GM12878 (cell line): ENCODE data around the gene DIP2C.

ENCODE experiments used
- BMI1 ChIP-seq: fragments of 450-650 bp; IDR thresholded peaks from 2 replicates; pipeline ENCODE4 v1.6.1; 2016; ENCODE audit warnings: mild to moderate bottlenecking, moderate library complexity, borderline replicate concordance
- CBFB ChIP-seq: IDR thresholded peaks from 2 replicates; pipeline ENCODE4 v1.6.1; 2016; ENCODE audit warnings: antibody characterized with exemption, low read depth
- EGR1 ChIP-seq, 2 experiments: IDR thresholded peaks; 1 replicate in 1 of 2; 2 replicates in 1 of 2; pipeline ENCODE4 v1.6.1; 2011 to 2012; ENCODE audit warnings: low read depth in 2 of 2, low read length in 2 of 2, borderline replicate concordance in 1 of 2, mild to moderate bottlenecking in 1 of 2, moderate library complexity in 1 of 2
- JUNB ChIP-seq: IDR thresholded peaks from 2 replicates; pipeline ENCODE4 v1.6.1; 2016; ENCODE audit warnings: antibody characterized with exemption, mild to moderate bottlenecking
- RAD21 ChIP-seq: IDR thresholded peaks from 2 replicates; pipeline ENCODE4 v1.6.1; 2011; ENCODE audit warnings: mild to moderate bottlenecking, low read depth, low read length, moderate library complexity; ENCODE audit not compliant: insufficient read depth
- RAD51 ChIP-seq: fragments of 450-650 bp; IDR thresholded peaks from 2 replicates; pipeline ENCODE4 v1.6.1; 2016; ENCODE audit warnings: moderate library complexity, mild to moderate bottlenecking, inconsistent platforms
- RFX5 ChIP-seq: IDR thresholded peaks from 2 replicates; pipeline ENCODE4 v1.6.1; 2011; ENCODE audit warnings: low read depth, low read length, improper control_type of control experiment
- SMARCA5 ChIP-seq: fragments of 450-650 bp; IDR thresholded peaks from 2 replicates; pipeline ENCODE4 v1.6.1; 2017; ENCODE audit warnings: mild to moderate bottlenecking
- TF ChIP-seq, protein P1 (sequence below), 3 experiments: IDR thresholded peaks in 2 of 3; conservative IDR thresholded peaks in 1 of 3; 2 replicates each; pipeline ENCODE4 v1.5.1; 2011; ENCODE audit warnings: low read depth in 3 of 3, low read length in 3 of 3, mild to moderate bottlenecking in 3 of 3, control low read depth in 2 of 3, moderate library complexity in 2 of 3, inconsistent platforms in 1 of 3, mixed read lengths in 1 of 3; ENCODE audit not compliant: control insufficient read depth in 2 of 3, insufficient read depth in 1 of 3; ENCODE audit errors: extremely low read depth in 1 of 3

DNA sequence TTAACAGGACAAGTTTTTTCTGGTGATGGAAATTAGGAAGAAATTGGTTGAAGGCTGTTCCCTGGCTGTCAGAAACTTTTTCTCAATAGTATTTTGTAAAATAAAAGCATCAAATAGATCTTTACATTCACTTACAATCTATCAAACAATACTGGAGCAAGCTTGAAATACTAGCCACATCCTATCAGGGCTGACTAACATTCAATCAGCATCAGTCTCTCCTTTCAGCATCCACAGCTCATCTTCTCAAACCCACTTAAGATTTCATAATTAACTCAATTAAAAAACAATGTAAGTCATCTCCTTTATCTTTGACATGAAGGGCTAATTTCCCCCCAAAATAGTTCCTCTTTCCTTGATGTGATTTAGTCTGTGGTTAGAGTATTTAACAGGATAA is 80.2 kb downstream of the DIP2C start:
- TF ChIP-seq RAD51 = no peak
- TF ChIP-seq, protein P1, sequence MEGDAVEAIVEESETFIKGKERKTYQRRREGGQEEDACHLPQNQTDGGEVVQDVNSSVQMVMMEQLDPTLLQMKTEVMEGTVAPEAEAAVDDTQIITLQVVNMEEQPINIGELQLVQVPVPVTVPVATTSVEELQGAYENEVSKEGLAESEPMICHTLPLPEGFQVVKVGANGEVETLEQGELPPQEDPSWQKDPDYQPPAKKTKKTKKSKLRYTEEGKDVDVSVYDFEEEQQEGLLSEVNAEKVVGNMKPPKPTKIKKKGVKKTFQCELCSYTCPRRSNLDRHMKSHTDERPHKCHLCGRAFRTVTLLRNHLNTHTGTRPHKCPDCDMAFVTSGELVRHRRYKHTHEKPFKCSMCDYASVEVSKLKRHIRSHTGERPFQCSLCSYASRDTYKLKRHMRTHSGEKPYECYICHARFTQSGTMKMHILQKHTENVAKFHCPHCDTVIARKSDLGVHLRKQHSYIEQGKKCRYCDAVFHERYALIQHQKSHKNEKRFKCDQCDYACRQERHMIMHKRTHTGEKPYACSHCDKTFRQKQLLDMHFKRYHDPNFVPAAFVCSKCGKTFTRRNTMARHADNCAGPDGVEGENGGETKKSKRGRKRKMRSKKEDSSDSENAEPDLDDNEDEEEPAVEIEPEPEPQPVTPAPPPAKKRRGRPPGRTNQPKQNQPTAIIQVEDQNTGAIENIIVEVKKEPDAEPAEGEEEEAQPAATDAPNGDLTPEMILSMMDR (IDR thresholded peaks at IDR 0.05 in 2 of 3, conservative IDR thresholded peaks at IDR 0.05 in 1 of 3; ENCODE audit: control insufficient read depth in 2 of 3, extremely low read depth in 1 of 3, insufficient read depth in 1 of 3, low read depth in 3 of 3, low read length in 3 of 3) = no peak
- no peak for TF ChIP-seq RAD21
- TF ChIP-seq EGR1 (IDR thresholded peaks at IDR 0.05; ENCODE audit: borderline replicate concordance in 1 of 2, low read depth in 2 of 2, low read length in 2 of 2) = no peak
- TF ChIP-seq RFX5 = no peak
- no peak for TF ChIP-seq JUNB
- no peak for TF ChIP-seq BMI1
- no peak for TF ChIP-seq CBFB
- TF ChIP-seq SMARCA5 = no peak
